ENCODE measurements around the gene CYLD.

The CYLD gene

GRCh38 chr16:50741781-50742575 is at the start of gene CYLD:
TSS of gene CYLD (plus strand) at chr16:50742086. CDS start at chr16:50749699, 7,613 bp downstream.
- in situ Hi-C loops (cut with MboI; ENCODE audit: low sequenced_read_pairs), result no loop called here

DNA sequence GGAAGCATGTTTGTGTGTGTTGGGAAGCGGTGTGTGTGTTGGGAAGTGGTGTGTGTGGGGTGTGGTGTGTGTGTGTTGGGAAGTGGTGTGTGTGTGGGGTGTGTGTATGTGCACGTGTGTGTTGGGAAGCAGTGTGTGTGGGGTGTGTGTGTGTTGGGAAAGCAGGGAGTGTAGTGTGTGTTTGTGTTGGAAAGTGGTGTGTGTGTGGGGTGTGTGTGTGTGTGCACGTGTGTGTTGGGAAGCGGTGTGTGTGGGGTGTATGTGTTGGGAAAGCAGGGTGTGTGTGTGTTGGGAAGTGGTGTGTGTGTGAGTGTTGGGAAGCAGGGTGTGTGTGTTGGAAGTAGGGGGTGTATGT is 49.3 kb upstream of the CYLD start:
- in situ Hi-C loops (cut with MboI; ENCODE audit: low sequenced_read_pairs), result no loop called here

DNA sequence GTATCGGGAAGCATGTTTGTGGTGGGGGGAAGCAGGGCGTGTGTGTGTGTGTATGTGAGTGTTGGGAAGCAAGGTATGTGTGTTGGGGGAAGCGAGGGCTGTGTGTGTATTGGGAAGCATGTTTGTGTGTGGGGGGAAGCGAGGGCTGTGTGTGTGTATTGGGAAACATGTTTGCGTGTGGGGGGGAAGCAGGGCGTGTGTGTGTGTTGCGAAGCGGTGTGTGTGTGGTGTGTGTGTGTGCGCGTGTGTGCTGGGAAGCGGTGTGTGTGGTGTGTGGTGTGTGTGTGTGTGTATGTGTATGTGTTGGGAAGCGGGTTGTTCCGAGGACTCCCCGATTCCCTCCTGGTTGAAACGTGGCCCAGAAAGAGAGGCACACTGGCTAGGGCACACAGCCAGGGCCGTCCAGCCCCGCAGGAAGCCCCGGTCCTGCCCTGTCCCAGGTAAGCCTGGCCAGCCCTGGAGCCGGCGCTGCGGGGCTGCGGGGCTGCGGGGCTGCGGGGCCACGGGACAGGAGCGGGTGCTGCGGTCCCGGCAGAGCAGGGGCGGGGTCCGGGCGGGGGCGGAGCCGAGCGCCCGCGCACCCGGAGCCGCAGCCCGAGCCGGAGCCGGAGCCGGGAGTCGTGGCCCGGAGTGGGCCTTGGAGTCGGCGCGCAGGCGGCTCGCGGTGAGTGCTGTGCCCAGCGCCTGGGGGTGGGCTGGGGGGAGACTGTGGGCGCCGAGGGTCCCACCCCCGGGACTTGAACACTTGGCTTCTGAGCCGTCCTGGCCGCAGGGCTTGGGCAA is 48.7 kb upstream of the CYLD start, which contains the start of gene NOD2:
Gene NOD2 (plus strand): TSS at position 608 of the 783 bp plus-strand sequence. CDS start 5,890 bp downstream, outside the sequence.
- in situ Hi-C loops (cut with MboI; ENCODE audit: low sequenced_read_pairs), result no loop called here

DNA sequence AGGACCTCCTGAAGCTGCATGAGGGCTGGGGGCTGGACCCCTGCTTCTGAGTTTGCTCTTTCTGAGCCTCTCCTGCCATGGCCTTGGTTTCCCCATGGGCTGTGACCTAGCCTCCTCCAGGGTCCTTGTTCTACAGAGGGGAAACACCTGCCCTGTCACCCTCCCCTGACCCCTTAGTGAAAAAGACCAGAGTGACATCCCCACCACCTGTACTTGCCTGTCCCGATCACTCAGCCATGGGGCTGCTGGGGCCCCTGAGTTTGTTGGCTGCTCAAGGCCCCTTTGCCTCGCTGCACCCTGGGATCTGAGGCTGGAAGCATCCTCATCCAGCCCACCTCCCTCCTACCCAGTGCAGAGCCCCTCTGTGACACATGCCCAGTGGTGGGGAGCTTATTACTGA is 47.7 kb upstream of the CYLD start:
- in situ Hi-C loops (cut with MboI; ENCODE audit: low sequenced_read_pairs), result no loop called here

DNA sequence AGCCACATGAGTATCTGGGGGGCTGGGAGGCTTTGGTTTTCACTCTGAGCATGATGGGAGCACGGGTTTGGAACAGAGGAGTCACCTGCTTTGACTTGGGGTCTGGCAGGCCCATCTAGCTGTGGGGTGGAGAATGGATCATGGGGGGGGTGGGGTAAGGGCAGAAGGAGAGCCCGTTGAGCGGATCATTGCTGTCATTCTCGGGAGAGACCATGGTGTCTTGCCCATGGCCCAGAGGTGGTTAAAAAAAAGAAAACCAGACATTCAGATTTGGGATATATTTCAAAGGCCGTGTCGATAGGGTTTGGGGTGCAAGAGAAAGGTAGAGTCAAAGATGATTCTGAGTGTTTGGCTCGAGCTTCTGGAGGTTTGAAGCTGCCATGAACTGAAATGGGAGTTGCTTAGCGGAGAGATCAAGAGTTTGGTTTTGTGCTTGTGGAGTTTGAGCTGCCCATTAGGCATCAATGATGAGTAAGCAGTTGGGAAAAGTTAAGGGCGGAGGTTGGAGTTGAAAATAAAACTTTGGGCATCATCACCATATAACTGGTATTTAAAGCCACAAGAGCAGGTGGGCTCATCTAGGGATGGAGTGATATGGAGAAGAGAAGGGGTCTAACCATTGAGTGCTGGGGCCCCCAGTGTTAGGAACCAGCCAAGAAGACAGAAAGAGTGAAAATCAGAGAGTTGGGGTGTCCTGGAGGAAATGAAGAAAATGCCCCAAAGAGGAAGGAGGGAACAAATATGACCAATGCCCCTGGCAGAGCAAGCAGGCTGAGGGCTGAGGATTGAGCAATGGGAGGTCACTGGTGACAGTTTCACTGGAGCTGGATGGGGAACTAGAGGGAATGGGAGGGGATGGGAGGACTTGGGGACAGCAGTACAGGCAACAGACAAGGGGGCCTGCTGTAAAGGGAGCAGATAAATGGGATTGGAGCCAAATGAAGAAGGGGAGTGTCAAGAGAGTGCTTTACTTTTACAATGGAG is 46.6 kb upstream of the CYLD start:
- in situ Hi-C loops (cut with MboI; ENCODE audit: low sequenced_read_pairs), result no loop called here

- in situ Hi-C loops (cut with MboI; ENCODE audit: low sequenced_read_pairs), result no loop called here
These were observed 45.8 kb upstream of the CYLD start for GRCh38 chr16:50696126-50696525.

DNA sequence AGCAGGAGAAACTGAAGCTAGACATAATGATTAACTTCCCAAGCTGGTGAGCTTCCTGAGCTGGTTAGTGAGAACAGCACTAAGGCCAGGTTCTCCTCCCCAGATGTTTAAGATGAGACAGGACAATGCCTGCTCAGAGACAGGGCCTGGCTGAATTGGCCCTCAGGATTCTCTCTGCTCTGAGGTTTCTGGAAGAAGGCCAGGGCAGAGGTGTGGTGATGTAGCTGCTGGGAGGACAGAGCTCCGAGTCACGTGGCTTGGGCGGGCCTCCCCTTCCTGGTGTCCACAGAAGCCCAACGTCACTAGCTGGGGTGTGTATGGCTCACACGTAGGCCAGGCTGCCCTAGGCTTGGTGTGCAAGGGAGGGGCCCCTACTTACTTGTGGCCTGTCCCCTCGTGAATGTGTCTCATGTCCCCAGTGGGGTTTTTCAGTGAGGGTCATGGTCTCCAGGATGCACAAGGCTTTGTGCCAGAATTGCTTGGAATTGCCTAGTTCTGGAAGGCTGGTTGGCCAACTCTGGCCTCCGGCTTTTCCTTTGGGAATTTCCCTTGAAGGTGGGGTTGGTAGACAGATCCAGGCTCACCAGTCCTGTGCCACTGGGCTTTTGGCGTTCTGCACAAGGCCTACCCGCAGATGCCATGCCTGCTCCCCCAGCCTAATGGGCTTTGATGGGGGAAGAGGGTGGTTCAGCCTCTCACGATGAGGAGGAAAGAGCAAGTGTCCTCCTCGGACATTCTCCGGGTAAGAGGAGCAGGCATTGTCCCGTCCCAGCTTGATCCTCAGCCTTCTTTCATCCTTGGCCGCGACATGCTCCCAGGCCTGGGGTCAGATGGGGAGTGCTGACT is 45.1 kb upstream of the CYLD start:
- in situ Hi-C loops (cut with MboI; ENCODE audit: low sequenced_read_pairs), result no loop called here

DNA sequence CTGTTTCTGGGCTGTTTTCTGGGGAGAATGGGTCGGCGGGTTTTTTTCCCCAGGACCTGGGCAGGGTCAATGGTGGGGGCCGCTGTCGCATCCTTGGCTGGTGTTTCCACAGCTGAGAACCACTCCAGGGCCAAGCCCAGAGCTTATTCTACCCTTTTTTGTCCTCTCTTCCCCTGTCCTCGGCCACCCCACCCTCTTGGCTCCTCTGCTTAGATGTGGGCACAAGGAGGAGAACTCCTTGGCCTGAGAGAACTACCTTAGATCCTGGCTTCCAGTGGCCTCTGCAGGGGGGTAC is 44.5 kb upstream of the CYLD start:
- in situ Hi-C loops (cut with MboI; ENCODE audit: low sequenced_read_pairs), result no loop called here

- in situ Hi-C loops (cut with MboI; ENCODE audit: low sequenced_read_pairs), result no loop called here
These were observed 43.8 kb upstream of the CYLD start for GRCh38 chr16:50697881-50698767.

- in situ Hi-C loops (cut with MboI; ENCODE audit: low sequenced_read_pairs), result loop anchor here (25.0 kb wide), 1 partner anchor 112 kb away; no protein-coding TSS in a partner anchor
These were observed 42.3 kb upstream of the CYLD start for GRCh38 chr16:50699326-50700159.

DNA sequence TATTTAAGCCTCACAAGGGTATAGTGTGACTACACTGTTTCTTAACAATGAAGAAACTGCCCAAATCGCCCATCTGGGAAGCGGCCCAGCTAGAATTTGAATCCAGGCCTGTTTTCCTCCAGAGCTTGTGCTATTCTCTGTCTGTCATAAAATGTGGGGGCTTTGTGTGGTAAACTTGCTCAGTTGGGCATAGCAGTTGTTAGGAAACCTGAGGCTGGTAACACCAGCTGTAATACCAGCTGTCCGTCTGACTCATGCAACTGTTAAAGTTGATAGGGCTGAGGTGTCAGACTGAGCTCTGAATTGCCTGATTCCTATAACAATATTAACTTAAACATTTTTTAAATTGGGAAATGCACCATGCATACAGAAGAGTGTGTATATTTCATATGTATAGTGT is 39.2 kb upstream of the CYLD start:
- in situ Hi-C loops (cut with MboI; ENCODE audit: low sequenced_read_pairs), result loop anchor here (25.0 kb wide), 1 partner anchor 115 kb away; no protein-coding TSS in a partner anchor

- in situ Hi-C loops (cut with MboI; ENCODE audit: low sequenced_read_pairs), result loop anchor here (25.0 kb wide), 1 partner anchor 117 kb away; no protein-coding TSS in a partner anchor
These were observed 37.6 kb upstream of the CYLD start for GRCh38 chr16:50704245-50704644.

GRCh38 chr16:50705436-50706110 is 36.3 kb upstream of the CYLD start:
- in situ Hi-C loops (cut with MboI; ENCODE audit: low sequenced_read_pairs), result loop anchor here (25.0 kb wide), 1 partner anchor 118 kb away; no protein-coding TSS in a partner anchor

DNA sequence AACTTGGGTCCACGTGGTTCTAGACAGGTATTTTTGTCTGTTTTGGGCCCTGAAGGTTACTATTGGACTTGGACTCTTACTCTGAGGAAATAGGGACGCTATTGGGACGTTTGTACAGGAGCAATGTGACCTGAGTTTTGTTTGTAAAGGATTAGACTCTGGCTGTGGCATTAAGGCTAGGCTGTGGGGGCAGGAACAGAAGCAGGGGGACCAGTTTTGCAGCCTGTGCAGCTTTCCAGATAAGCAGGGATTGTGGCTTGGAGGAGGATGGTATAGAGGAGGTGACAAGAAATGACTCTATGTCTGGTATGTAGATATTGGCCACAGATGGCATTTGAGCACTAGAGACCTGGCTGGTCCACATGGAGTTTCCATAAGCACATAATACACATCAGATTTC is 35.6 kb upstream of the CYLD start:
- in situ Hi-C loops (cut with MboI; ENCODE audit: low sequenced_read_pairs), result loop anchor here (25.0 kb wide), 1 partner anchor 119 kb away; no protein-coding TSS in a partner anchor

DNA sequence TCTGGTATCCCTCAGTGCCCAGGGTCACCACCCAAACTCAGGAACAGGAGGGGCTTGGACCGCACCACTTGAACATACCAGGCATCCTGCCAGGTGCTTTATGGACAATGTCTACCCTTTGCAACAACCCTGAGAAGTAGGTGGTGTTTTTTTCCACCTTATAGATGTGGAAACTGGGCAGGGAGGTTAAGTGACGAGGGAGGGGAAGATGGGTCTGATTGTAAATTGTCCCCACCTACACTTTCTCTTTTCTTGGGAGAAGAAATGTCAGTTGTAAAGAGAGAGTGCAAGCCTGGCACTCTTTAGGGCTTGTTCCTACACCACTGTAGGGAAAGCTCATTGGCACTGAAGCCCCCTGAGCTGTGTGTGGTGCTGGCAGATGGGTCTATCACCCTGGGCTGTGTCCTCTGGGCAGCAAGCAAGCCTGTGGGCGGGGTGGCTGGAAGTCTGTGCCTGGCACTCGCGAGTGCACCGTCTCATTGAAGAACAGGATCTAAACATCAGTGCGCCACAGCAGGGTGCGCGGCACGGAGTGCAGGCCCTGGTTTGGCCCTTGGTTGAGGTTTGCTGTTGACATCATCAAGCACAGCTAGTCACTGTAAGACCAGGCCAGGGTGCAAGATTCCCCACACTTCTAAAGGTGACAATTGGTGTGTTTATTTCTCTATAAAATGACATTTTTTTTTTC is 33.4 kb upstream of the CYLD start:
- in situ Hi-C loops (cut with MboI; ENCODE audit: low sequenced_read_pairs), result loop anchor here (25.0 kb wide), 1 partner anchor 121 kb away; no protein-coding TSS in a partner anchor

GRCh38 chr16:50709061-50709684 is 32.7 kb upstream of the CYLD start:
- in situ Hi-C loops (cut with MboI; ENCODE audit: low sequenced_read_pairs), result loop anchor here (25.0 kb wide), 1 partner anchor 122 kb away; no protein-coding TSS in a partner anchor

Data from HL-60/S4 treated with phorbol 12-myristate 13-acetate at 8.2 ng/mL for 4 days and 3 days (cell line).